Ovary (tissue), 3 donors: ENCODE measurements around the gene SHROOM3.

Experiments used
- CTCF ChIP-seq, 3 donors: fragments of 450-650 bp in 2 of 3; fragments of 200-600 bp in 1 of 3; IDR thresholded peaks; one replicate each; pipeline versions ENCODE4 v1.5.1 to v1.8.0; 2016 to 2022; ENCODE audit warnings: antibody characterized with exemption in 3 of 3, mild to moderate bottlenecking in 1 of 3
- EP300 ChIP-seq: sonication (generic); formaldehyde crosslinking; IDR thresholded peaks from one replicate; pipeline ENCODE4 v1.6.1; 2017; ENCODE audit warnings: antibody characterized with exemption
- POLR2A ChIP-seq: fragments of 450-650 bp; IDR thresholded peaks from one replicate; pipeline ENCODE4 v1.6.1; 2017; ENCODE audit warnings: antibody characterized with exemption, mild to moderate bottlenecking, moderate library complexity
- donor health status: DM: no; HTN: no; CAD: no.

DNA sequence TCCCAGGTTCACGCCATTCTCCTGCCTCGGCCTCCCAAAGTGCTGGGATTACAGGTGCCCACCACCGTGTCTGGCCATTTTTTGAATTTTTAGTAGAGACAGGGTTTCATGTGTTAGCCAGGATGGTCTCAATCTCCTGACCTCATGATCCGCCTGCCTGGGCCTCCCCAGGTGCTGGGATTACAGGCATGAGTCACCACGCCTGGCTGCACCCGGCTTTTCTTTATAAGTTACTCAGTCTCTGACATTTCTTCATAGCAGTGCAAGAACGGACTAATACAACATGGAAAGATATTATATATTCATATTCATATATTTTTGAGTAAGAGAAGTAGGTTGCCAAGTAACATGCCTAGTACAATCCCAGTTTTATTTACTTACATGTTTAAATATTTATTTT, 22.9 kb downstream of the SHROOM3 start:
- TF ChIP-seq CTCF (IDR thresholded peaks at IDR 0.05) (no peak), POLR2A (no peak), EP300 (no peak)
